ENCODE data around the gene PSPC1.
"Not testable (repeated sequence)": the region's sequence is repeated elsewhere in the genome, so short reads cannot be mapped to it uniquely, and the experiment has no call there.

Gene PSPC1

DNA sequence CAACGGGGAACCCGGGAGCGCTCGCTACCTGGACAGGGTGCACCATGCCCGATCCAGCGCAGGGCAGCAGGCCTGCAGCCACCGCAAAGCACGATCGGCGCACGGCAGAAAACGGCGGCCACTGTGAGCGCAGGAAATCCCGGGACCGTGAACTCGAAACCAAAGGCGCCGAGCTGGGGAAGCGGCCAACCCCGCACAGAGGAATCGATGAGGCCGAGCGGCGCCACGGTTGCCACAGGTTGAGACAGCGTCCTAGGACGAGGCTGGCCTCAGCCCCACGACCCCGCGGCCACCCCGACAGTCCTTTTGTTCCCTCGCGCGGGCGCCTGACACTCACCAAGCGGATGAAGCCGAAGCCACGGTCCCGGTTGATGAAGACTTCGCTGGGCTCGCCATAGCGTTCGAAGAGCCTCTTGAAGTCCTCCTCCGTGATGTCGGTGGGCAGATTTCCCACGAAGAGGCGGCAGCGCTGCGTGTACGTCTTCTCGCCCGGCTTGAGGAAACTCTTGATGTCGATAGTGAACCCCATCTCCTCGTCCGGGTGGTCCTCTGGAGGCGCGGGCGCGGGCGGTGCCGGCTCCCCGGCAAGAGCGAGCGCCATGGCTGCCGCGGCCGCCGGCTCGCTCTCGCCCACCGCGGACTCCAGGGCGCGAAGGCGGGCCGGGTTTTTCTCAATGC, 557 bp downstream of the PSPC1 start:
- in situ Hi-C loops (cut with HindIII; ENCODE audit: low pct_unique_long_range_greater_than_20kb, low sequenced_read_pairs): no loop called here
- DNase-seq (ENCODE audit: low read depth in 1 of 2, low spot score in 1 of 2): peak in 1 of 2 experiments; percentile 28
- TF ChIP-seq JUND (IDR thresholded peaks at IDR 0.05; ENCODE audit: low read depth): no peak

DNA sequence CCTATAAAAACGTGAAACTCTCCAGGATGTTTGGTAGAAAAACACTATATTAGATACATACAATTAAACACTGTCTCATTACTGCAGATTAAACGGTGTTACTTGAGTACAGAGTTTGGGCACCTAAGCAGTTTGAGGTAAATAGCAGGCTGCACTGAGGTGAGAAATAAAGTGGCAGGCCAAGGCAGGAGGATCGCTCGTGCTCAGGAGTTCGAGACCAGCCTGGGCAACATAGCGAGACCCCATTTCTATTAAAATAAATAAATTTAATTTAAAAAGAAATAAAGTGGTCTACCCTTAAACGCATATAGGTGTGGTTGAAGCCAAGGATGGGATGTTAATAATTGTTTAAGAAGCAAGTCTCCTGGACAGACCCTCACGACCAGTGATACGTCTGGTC, 1.2 kb downstream of the PSPC1 start:
- no peak for TF ChIP-seq JUND (IDR thresholded peaks at IDR 0.05; ENCODE audit: low read depth)
- no peak for DNase-seq (ENCODE audit: low read depth in 1 of 2, low spot score in 1 of 2)
- in situ Hi-C loops (cut with HindIII; ENCODE audit: low pct_unique_long_range_greater_than_20kb, low sequenced_read_pairs): no loop called here

GRCh38 chr13:19780753-19781418, 1.9 kb downstream of the PSPC1 start:
- in situ Hi-C loops (cut with HindIII; ENCODE audit: low pct_unique_long_range_greater_than_20kb, low sequenced_read_pairs); DNase-seq (ENCODE audit: low read depth in 1 of 2, low spot score in 1 of 2): not testable (repeated sequence)

- in situ Hi-C loops (cut with HindIII; ENCODE audit: low pct_unique_long_range_greater_than_20kb, low sequenced_read_pairs): no loop called here
- no peak for TF ChIP-seq JUND (IDR thresholded peaks at IDR 0.05; ENCODE audit: low read depth)
- no peak for DNase-seq (ENCODE audit: low read depth in 1 of 2, low spot score in 1 of 2)
These were observed 10.4 kb downstream of the PSPC1 start for GRCh38 chr13:19772306-19772705.

DNA sequence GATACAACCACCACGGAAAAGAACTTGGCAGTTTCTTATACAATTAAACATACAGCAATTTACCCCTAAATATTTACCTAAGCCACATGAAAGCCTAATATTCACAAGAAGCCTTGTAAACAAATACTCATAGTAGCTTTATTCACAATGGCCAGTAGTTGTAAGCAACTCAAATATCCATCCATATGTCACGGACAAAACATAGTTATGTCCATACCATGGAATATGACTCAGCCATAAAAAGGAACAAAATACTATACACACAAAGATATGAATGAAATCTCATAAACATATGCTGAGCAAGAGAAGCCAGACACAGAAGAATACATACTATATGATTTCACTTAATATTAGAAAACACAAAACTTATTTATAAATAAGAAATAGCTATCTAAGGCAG, 12.9 kb downstream of the PSPC1 start:
- no peak for DNase-seq (ENCODE audit: low read depth in 1 of 2, low spot score in 1 of 2)
- TF ChIP-seq JUND (IDR thresholded peaks at IDR 0.05; ENCODE audit: low read depth): no peak
- in situ Hi-C loops (cut with HindIII; ENCODE audit: low pct_unique_long_range_greater_than_20kb, low sequenced_read_pairs): no loop called here

DNA sequence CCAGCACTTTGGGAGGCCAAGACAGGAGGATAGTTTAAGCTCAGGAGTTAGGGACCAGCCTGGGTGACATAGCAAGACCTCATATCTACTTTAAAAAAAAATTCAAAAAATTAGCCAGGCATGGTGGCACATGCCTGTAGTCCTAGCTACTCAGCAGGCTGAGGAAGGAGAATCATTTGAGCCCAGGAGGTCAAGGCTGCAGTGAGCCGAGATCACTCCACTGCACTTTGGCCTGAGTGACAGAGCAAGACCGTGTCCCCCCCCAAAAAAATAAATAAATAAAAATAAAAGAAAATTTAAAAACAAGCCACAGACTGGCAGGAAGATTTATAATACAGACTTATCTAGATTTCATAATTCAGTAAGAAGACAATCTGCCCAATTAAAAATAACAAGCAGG, 14.8 kb downstream of the PSPC1 start:
- in situ Hi-C loops (cut with HindIII; ENCODE audit: low pct_unique_long_range_greater_than_20kb, low sequenced_read_pairs): no loop called here

DNA sequence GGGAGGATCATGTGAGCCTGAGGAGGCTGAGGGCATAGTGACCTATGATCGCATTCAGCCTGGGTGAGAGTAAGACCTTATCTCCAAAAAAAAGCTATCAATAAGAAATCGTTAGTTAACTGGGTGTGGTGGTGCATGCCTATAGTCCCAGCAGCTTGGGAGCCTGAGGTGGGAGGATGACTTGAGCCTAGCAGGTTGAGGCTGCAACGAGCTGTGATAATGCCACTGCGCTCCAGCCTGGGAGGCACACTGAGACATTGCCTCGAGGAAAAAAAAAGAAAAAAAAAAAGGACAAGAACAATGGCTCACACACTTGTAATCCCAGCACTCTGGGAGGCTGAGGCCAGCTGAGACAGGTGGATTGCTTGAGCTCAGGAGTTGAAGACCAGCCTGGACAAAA, 16.2 kb downstream of the PSPC1 start:
- no peak for DNase-seq (ENCODE audit: low read depth in 1 of 2, low spot score in 1 of 2)
- no peak for TF ChIP-seq JUND (IDR thresholded peaks at IDR 0.05; ENCODE audit: low read depth)
- in situ Hi-C loops (cut with HindIII; ENCODE audit: low pct_unique_long_range_greater_than_20kb, low sequenced_read_pairs): no loop called here

More for the DNA sequence above, 14.8 kb downstream of the PSPC1 start:
- TF ChIP-seq JUND (IDR thresholded peaks at IDR 0.05; ENCODE audit: low read depth): no peak
- DNase-seq (ENCODE audit: low read depth in 1 of 2, low spot score in 1 of 2): no peak

DNA sequence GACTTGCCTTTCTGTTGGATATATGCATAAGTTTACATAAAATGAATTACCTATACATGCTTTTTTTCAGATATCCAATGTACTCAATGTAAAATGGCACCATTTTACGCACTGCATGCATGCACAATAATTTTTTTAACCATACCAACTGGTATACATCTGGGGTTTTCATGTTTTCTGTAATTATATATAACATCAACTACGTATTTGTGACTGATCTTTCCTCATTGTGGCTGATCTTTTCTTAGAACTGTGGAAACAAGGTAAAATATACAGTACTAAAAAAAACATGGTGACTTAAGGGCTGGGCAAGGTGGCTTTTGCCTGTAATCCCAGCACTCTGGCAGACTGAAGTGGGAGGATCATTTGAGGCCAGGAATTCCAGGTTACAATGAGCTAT, 18.5 kb downstream of the PSPC1 start:
- in situ Hi-C loops (cut with HindIII; ENCODE audit: low pct_unique_long_range_greater_than_20kb, low sequenced_read_pairs): no loop called here
- no peak for DNase-seq (ENCODE audit: low read depth in 1 of 2, low spot score in 1 of 2)
- TF ChIP-seq JUND (IDR thresholded peaks at IDR 0.05; ENCODE audit: low read depth): no peak

DNA sequence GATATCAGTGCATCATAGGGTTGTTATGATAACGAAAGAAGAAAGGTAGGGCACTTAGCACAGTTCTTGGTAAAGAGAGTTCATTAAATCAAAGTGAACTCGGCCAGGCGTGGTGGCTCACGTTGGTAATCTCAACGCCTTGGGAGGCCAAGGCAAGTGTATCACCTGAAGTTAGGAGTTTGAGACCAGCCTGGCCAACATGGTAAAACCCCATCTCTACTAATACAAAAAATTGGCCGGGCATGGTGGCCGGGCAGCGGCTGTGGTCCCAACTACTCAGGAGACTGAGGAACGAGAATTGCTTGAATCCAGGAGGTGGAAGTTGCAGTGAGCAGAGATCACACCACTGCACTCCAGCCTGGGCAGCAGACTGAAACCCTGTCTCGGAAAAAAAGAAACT, 19.1 kb downstream of the PSPC1 start:
- DNase-seq (ENCODE audit: low read depth in 1 of 2, low spot score in 1 of 2): no peak
- no peak for TF ChIP-seq JUND (IDR thresholded peaks at IDR 0.05; ENCODE audit: low read depth)
- in situ Hi-C loops (cut with HindIII; ENCODE audit: low pct_unique_long_range_greater_than_20kb, low sequenced_read_pairs): no loop called here

- in situ Hi-C loops (cut with HindIII; ENCODE audit: low pct_unique_long_range_greater_than_20kb, low sequenced_read_pairs): no loop called here
- DNase-seq (ENCODE audit: low read depth in 1 of 2, low spot score in 1 of 2): no peak
- no peak for TF ChIP-seq JUND (IDR thresholded peaks at IDR 0.05; ENCODE audit: low read depth)
These were observed 23.1 kb downstream of the PSPC1 start for GRCh38 chr13:19759669-19760068.

GRCh38 chr13:19742643-19743042, 40.1 kb downstream of the PSPC1 start:
- no peak for TF ChIP-seq JUND (IDR thresholded peaks at IDR 0.05; ENCODE audit: low read depth)
- in situ Hi-C loops (cut with HindIII; ENCODE audit: low pct_unique_long_range_greater_than_20kb, low sequenced_read_pairs): no loop called here
- no peak for DNase-seq (ENCODE audit: low read depth in 1 of 2, low spot score in 1 of 2)

- no peak for DNase-seq (ENCODE audit: low read depth in 1 of 2, low spot score in 1 of 2)
- TF ChIP-seq JUND (IDR thresholded peaks at IDR 0.05; ENCODE audit: low read depth): no peak
- in situ Hi-C loops (cut with HindIII; ENCODE audit: low pct_unique_long_range_greater_than_20kb, low sequenced_read_pairs): no loop called here
These were observed 44.7 kb downstream of the PSPC1 start for GRCh38 chr13:19737844-19738557.

DNA sequence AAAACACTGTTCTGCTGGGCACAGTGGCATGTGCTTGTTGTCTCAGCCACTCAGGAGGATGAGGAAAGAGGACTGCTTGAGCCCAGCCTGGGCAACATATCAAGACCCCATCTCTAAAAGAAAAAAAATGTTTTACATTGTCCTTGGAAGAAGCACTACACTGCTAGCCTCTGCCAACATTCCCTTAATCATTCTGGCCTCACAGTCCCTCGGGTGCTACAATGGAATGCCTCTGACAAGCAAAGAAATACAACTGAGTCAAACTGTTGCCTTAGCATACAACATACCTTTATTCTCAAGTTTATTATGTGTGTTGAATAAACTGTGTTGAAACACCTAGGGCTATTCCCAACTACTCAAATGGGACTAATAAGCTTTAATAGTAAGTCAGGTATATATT, 56.1 kb downstream of the PSPC1 start:
- DNase-seq (ENCODE audit: low read depth in 1 of 2, low spot score in 1 of 2): peak in 1 of 2 experiments; percentile 5
- no peak for TF ChIP-seq JUND (IDR thresholded peaks at IDR 0.05; ENCODE audit: low read depth)
- in situ Hi-C loops (cut with HindIII; ENCODE audit: low pct_unique_long_range_greater_than_20kb, low sequenced_read_pairs): no loop called here
